ENCODE data around the gene GMIP.
A peak's percentile ranks its signal among the peaks of the same experiment; 100 is the strongest.

Gene GMIP

DNA sequence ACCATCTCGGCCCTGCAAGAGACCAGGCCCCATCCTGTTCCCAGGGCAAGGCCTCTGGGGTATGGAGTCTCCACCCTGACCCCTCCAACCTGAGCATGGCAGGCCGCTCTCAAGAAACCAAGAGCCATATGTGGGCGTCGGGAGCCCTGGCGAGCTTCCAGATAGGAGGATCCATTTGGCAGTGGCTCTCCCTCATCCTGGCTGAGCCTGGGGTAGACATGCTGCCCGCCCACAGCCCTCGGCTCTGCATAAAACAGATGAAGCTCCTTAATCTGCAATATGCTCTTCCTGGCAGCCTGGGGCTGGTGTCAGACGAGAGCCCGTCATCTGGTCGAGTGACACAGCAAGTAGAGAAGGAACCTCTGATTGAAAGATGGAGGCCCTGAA lies 13.9 kb upstream of the GMIP start:
- no peak for DNase-seq (ENCODE audit: low read depth in 2 of 2)

DNA sequence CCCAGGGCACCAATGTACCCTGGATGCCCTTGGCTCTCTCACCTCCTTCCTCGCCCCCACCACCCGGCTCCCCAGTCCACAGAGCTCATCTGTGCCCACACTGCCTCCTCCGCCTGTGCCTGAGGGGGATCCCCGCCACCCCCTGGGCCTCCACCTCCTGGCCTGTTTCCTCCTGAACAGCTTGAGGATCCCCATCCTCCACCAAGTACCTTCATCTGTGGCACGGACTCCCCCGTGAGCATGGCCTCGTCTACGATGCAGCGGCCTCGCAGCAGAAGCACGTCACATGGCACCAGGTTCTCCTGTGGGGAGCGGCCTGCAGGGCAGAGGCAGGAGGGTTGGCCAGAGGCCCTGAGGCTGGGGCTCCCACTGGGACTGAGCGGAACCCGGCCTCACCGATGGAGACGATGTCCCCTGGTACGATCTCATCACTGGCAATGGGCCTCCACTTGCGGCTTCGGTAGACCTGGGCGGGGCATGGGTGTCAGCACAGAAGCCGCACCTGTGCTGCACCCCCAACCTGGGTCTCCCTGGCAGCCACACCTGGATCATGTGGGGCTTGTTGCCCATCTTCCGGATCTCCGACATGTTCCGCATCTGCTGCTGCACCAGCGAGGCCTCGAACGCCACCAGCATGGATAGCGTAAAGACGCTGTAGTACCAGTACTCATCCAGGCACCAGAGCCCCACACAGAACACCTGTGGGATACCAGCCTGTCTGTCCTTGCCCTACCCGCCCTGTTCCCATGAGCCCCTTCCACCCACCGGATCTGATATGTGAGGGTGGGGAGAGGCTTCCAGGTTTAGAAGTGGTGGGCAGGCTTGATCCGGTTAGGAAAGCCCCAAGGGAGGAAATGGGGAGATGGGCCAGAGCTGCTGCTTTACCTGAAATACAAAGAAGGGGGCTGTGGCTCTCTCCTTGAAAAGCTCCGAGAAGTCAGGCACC lies 13.3 kb upstream of the GMIP start:
- DNase-seq (ENCODE audit: low read depth in 2 of 2) = no peak

GRCh38 chr19:19655641-19656343 lies 12.3 kb upstream of the GMIP start:
- DNase-seq (ENCODE audit: low read depth in 2 of 2) = no peak

DNA sequence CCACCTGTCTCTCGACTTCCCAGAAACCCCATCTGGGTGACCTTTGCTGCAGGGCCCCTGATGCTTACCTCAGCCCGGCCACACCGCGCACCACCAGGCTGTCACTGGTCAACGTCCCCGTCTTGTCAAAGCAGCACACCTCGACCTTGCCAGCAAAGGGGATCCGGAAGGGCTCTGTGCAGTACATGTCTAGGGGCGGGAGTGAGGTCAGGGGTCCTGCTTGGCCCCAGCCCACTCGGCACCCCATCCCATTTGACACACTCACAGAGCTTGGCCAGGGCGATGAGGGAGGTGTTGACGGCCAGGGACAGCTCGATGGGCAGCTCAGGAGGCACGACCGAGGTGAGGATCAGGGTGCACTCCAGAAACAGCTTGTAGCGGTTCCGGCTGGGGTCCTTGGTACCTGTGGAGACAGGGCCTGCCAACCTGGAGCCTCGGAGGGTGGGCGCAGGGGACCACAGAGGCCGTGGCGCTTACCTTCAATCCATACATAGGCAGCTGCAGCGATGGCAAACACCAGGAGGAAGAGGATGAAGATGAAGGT lies 11.7 kb upstream of the GMIP start:
- no peak for DNase-seq (ENCODE audit: low read depth in 2 of 2)

GRCh38 chr19:19654441-19654840 lies 11.0 kb upstream of the GMIP start:
- DNase-seq (ENCODE audit: low read depth in 2 of 2) = no peak

GRCh38 chr19:19653597-19654147 lies 10.2 kb upstream of the GMIP start:
- DNase-seq (ENCODE audit: low read depth in 2 of 2) = no peak

- DNase-seq (ENCODE audit: low read depth in 2 of 2) = no peak
Measured at GRCh38 chr19:19652482-19653295, 9.2 kb upstream of the GMIP start.

- no peak for DNase-seq (ENCODE audit: low read depth in 2 of 2)
Measured at GRCh38 chr19:19651076-19651475, 7.6 kb upstream of the GMIP start.

DNA sequence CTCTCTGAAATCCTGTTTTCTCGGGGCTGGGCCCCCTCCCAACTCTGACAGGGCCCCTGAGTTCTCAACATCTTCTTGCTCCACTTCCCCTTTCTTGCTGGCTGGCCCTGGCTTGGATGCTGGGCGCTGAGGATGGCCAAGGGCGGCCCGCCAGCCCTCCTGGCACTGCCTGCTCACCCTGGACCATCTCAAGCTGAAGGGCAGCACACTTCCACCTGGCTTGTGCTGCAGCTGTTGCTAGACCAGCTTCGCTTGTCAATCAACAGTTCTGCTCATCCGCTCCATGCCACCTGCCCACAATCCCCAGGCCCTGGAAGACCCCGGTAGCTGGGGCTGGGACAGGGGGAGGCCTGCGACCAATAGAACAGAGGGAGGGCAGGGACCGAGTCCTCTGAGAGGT lies 6.9 kb upstream of the GMIP start:
- no peak for DNase-seq (ENCODE audit: low read depth in 2 of 2)

GRCh38 chr19:19649580-19649995 lies 6.1 kb upstream of the GMIP start:
- DNase-seq (ENCODE audit: low read depth in 2 of 2) = no peak

DNA sequence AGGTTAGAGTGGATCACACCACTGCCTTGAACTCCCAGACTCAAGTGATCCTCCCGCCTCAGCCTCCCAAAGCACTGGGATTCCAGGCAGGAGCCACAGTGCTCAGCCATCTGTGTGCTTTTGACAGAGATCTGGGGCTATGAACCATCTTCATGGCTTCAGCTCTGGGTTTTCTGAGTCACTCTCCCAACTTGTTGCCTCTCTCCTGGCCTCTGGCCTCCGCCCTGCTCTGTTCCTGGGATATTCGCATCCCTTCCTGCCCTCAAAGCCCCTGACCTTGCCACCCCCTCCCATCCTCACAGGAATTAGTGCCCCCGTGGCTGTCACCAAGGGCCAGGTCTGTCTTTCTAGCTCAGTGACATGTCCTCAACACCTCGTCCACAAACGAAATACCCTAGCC lies 5.7 kb upstream of the GMIP start:
- no peak for DNase-seq (ENCODE audit: low read depth in 2 of 2)

- no peak for DNase-seq (ENCODE audit: low read depth in 2 of 2)
Measured at GRCh38 chr19:19647037-19647835, 3.8 kb upstream of the GMIP start.

- no peak for DNase-seq (ENCODE audit: low read depth in 2 of 2)
Measured at GRCh38 chr19:19645233-19645870, 1.9 kb upstream of the GMIP start.

- DNase-seq (ENCODE audit: low read depth in 2 of 2) = no peak
Measured at GRCh38 chr19:19644054-19644388, 564 bp upstream of the GMIP start.

DNA sequence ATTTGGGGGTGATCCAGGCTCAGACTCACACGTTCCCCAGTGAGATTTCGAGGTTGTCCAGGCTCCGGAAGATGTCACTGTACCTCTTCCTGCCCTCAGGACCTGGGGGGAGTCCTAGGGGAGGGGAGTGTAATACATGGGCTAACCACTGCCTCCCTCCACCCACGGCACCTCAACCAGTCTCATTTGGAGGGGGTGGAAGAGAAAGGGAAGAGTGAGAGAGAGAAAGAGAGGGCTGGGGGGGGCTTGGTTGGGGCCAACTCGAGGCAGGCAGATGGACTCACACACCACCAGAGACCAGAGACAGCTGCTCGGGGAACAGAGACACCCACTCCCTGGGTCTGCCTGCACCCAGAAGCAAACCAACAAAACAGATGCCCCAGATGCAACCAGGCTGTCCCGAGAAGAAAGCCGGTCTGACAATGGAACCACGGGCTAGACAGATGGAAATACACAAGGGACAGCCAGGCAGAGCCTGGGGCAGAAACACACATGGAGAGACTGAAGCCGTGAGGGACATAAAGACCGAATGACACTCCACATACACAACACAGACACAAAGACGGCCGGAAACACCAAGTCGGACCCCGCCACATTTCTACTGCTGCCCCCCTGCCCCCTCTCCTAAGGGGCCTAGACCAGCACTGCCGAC lies 825 bp downstream of the GMIP start:
- DNase-seq (ENCODE audit: low read depth in 2 of 2) = peak; percentile 39

GRCh38 chr19:19637523-19638251 lies 5.8 kb downstream of the GMIP start:
- DNase-seq (ENCODE audit: low read depth in 2 of 2) = no peak

DNA sequence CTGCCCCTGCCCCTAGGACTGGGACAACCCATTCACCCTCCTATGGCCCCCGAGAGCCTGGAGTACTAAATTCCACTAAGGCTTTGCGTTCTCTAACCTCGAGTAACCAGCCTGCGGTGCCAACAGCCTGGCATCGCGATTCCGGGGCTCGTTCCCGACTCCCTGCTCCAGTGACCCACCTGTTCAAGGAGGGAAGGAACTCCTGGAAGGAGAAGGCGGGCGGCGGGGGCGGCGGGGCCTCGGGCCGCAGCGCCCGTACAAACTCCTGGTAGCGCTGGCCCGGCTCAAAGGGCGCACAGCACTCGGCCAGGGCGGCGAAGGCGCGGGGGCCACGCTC lies 6.3 kb downstream of the GMIP start:
- no peak for DNase-seq (ENCODE audit: low read depth in 2 of 2)

- DNase-seq (ENCODE audit: low read depth in 2 of 2) = no peak
Measured at GRCh38 chr19:19636573-19637185, 6.8 kb downstream of the GMIP start.

DNA sequence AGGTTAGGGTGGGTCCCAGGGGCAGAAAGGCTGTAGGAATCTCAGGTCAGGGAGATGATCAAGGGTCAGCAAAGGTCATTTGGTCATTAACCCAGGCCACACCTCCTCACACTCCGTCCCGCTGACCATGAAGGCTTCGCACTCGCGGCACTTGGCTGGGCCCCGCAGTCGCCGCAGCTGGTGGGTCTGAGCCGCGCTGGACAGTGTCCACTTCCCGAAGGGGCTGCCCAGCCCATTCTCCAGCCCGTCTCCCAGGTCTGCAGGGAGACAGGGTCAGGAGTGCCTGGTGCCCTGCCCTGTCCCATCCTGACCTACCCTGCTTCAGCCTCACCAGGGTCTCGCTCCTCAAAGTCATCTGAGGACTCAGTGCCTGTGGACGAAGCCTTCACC lies 8.1 kb downstream of the GMIP start:
- DNase-seq (ENCODE audit: low read depth in 2 of 2) = no peak

Data from stimulated activated CD4-positive, alpha-beta T cell treated with anti-CD3 and anti-CD28 coated beads, Interleukin-1b, Interleukin-23, amount 100 ng/mL, for 4 hours (primary cell).